Panc1 (cell line): ENCODE results near the gene EIF4EBP2. TPM values are rescaled to one million over a fixed set of nuclear protein-coding genes. Genes with fewer than 3 reads are reported as not detected.

ENCODE experiments used
- ATAC-seq: fragments of 200-7000 bp; cut with Tn5 transposase; 2 replicates; pipeline ENCODE4 v1.9.1; 2020; ENCODE audit warnings: mild to moderate bottlenecking, moderate library complexity
- BruUV-seq: library from RNA; stranded (reverse); fragments of 400-500 nt; replicated peaks from 2 replicates; lab custom pipeline; 2021; lab: Mats Ljungman, UMichigan
- CTCF ChIA-PET: fragments of 300-600 bp; sonication (Branson Sonifier 250); formaldehyde crosslinking; loops from one replicate; lab custom pipeline; 2022; ENCODE audit warnings: antibody characterized with exemption; lab: Charles Lee
- POLR2A ChIA-PET: fragments of 300-600 bp; sonication (Branson Sonifier 250); formaldehyde crosslinking; loops from one replicate; lab custom pipeline; 2022; ENCODE audit warnings: antibody characterized with exemption; lab: Charles Lee
- DNase-seq: peaks from one replicate; pipeline ENCODE4 v3.0.0-alpha.2; 2010; ENCODE audit warnings: low read depth, low spot score
- H3K27ac ChIP-seq: 2 replicates; pipeline ENCODE4 v1.5.1; 2011; ENCODE audit warnings: mild to moderate bottlenecking, low read length, inconsistent platforms
- H3K27me3 ChIP-seq: fragments of 200-500 bp; sonication (Bioruptor generic); 2 replicates; pipeline ENCODE4 v1.6.0; 2014; ENCODE audit warnings: low read length, inconsistent platforms; ENCODE audit not compliant: control insufficient read depth, insufficient read depth
- H3K36me3 ChIP-seq: fragments of 200-500 bp; sonication (Bioruptor generic); 2 replicates; pipeline ENCODE4 v1.5.1; 2014; ENCODE audit warnings: inconsistent platforms, mild to moderate bottlenecking, low read length, moderate library complexity; ENCODE audit not compliant: control insufficient read depth, insufficient read depth
- H3K4me1 ChIP-seq: 2 replicates; pipeline ENCODE4 v1.5.1; 2011; ENCODE audit warnings: inconsistent platforms, mild to moderate bottlenecking, low read length, moderate library complexity; ENCODE audit not compliant: control insufficient read depth, insufficient read depth
- H3K4me3 ChIP-seq, 2 experiments: 2 replicates each; pipeline ENCODE4 v1.5.1; 2011 to 2012; ENCODE audit warnings: low read depth in 2 of 2, low read length in 2 of 2, mild to moderate bottlenecking in 2 of 2, inconsistent platforms in 1 of 2, moderate library complexity in 1 of 2
- H3K9me3 ChIP-seq: fragments of 200-500 bp; sonication (Bioruptor generic); 2 replicates; pipeline ENCODE4 v1.5.1; 2014; ENCODE audit warnings: low read depth, mild to moderate bottlenecking, inconsistent platforms, low read length, moderate library complexity; ENCODE audit not compliant: control insufficient read depth, insufficient read depth
- POLR2AphosphoS5 ChIP-seq: IDR thresholded peaks from 2 replicates; pipeline ENCODE4 v1.6.1; 2012; ENCODE audit warnings: mild to moderate bottlenecking, low read depth, low read length, moderate library complexity
- SIN3A ChIP-seq: IDR thresholded peaks from 2 replicates; pipeline ENCODE4 v1.6.1; 2012; ENCODE audit warnings: low read depth, mild to moderate bottlenecking, low read length, moderate library complexity, borderline replicate concordance; ENCODE audit not compliant: insufficient read depth
- TCF7L2 ChIP-seq: IDR thresholded peaks from 2 replicates; pipeline ENCODE4 v1.6.1; 2011; ENCODE audit warnings: mild to moderate bottlenecking, low read depth, low read length, inconsistent platforms
- in situ Hi-C: cut with HindIII; loops from 2 replicates; pipeline ENCODE4 v1.10.0; 2016; ENCODE audit warnings: low sequenced_read_pairs, low pct_unique_long_range_greater_than_20kb
- intact Hi-C: fragments of 100-400 bp; cut with micrococcal nuclease; formaldehyde crosslinking; loops from one replicate; pipeline ENCODE4 v1.10.0; 2022; ENCODE audit not compliant: unreplicated experiment
- total RNA-seq: library from RNA; stranded (reverse); gene quantifications from one replicate; pipeline ENCODE4 v1.2.1, GENCODE V29; 2021; ENCODE audit not compliant: unreplicated experiment
- TF ChIP-seq, protein P1 (sequence below): fragments of 450-650 bp; IDR thresholded peaks from 2 replicates; pipeline ENCODE4 v1.5.1; 2017; ENCODE audit warnings: mild to moderate bottlenecking
- TF ChIP-seq, protein P2 (sequence below), 2 experiments: IDR thresholded peaks; 2 replicates each; pipeline ENCODE4 v1.6.1; 2011 to 2012; ENCODE audit warnings: low read depth in 2 of 2, control low read depth in 1 of 2, low read length in 1 of 2, mild to moderate bottlenecking in 1 of 2, moderate library complexity in 1 of 2; ENCODE audit not compliant: insufficient read depth in 1 of 2

The EIF4EBP2 gene
- total RNA-seq, 1 experiment from 2014 or later = 48.2 TPM

DNA sequence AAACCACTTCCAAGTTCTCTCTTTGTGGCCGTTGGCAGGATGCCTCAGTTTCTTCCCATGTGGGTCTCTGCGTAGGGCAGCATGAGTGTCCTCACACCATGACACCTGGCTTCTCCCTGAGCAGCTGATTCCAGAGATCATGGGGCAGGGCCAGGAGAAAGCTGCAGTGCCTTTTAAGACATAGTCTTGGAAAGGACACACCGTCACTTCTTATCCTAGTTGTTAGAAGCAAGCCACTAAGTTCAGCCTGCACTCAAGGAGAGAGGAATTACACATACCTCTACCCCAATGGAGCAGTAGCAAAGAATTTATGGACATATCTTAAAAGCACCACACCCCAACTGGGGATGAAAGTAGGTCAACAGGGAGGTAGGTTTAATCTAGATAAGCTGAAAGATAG lies 21.2 kb downstream of the EIF4EBP2 start:
- Histone ChIP-seq H3K9me3 (no peaks in the 10 kb centered on the region), H3K4me3 (no peak overlapping the region), H3K36me3 (peaks cover 35% of the 10 kb centered on the region), H3K4me1 (no peaks in the 10 kb centered on the region), H3K27ac (no peak overlapping the region), H3K27me3 (no peaks in the 10 kb centered on the region)
- intact Hi-C loops = no loop called here
- ATAC-seq (no peak), DNase-seq (no peak)
- in situ Hi-C loops = no loop called here
- ChIA-PET POLR2A (no interaction called here), CTCF (no interaction called here)
- no peak for TF ChIP-seq POLR2AphosphoS5
- TF ChIP-seq, protein P1, sequence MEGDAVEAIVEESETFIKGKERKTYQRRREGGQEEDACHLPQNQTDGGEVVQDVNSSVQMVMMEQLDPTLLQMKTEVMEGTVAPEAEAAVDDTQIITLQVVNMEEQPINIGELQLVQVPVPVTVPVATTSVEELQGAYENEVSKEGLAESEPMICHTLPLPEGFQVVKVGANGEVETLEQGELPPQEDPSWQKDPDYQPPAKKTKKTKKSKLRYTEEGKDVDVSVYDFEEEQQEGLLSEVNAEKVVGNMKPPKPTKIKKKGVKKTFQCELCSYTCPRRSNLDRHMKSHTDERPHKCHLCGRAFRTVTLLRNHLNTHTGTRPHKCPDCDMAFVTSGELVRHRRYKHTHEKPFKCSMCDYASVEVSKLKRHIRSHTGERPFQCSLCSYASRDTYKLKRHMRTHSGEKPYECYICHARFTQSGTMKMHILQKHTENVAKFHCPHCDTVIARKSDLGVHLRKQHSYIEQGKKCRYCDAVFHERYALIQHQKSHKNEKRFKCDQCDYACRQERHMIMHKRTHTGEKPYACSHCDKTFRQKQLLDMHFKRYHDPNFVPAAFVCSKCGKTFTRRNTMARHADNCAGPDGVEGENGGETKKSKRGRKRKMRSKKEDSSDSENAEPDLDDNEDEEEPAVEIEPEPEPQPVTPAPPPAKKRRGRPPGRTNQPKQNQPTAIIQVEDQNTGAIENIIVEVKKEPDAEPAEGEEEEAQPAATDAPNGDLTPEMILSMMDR = no peak
- TF ChIP-seq, protein P2, sequence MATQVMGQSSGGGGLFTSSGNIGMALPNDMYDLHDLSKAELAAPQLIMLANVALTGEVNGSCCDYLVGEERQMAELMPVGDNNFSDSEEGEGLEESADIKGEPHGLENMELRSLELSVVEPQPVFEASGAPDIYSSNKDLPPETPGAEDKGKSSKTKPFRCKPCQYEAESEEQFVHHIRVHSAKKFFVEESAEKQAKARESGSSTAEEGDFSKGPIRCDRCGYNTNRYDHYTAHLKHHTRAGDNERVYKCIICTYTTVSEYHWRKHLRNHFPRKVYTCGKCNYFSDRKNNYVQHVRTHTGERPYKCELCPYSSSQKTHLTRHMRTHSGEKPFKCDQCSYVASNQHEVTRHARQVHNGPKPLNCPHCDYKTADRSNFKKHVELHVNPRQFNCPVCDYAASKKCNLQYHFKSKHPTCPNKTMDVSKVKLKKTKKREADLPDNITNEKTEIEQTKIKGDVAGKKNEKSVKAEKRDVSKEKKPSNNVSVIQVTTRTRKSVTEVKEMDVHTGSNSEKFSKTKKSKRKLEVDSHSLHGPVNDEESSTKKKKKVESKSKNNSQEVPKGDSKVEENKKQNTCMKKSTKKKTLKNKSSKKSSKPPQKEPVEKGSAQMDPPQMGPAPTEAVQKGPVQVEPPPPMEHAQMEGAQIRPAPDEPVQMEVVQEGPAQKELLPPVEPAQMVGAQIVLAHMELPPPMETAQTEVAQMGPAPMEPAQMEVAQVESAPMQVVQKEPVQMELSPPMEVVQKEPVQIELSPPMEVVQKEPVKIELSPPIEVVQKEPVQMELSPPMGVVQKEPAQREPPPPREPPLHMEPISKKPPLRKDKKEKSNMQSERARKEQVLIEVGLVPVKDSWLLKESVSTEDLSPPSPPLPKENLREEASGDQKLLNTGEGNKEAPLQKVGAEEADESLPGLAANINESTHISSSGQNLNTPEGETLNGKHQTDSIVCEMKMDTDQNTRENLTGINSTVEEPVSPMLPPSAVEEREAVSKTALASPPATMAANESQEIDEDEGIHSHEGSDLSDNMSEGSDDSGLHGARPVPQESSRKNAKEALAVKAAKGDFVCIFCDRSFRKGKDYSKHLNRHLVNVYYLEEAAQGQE (IDR thresholded peaks at IDR 0.05; ENCODE audit: insufficient read depth in 1 of 2, low read depth in 2 of 2, low read length in 1 of 2) = no peak
- no peak for TF ChIP-seq SIN3A
- TF ChIP-seq TCF7L2 = no peak
- no TSS peak for BruUV-seq

- in situ Hi-C loops (no loop called here), intact Hi-C loops (no loop called here)
- no peak for ATAC-seq
- POLR2A ChIA-PET = no interaction called here
- CTCF ChIA-PET = no interaction called here
- Histone ChIP-seq H3K27me3 (no peaks in the 10 kb centered on the region), H3K36me3 (peaks cover 29% of the 10 kb centered on the region), H3K9me3 (no peaks in the 10 kb centered on the region), H3K4me3 (no peak overlapping the region), H3K27ac (no peak overlapping the region), H3K4me1 (no peaks in the 10 kb centered on the region)
- TF ChIP-seq, protein P2 (IDR thresholded peaks at IDR 0.05; ENCODE audit: insufficient read depth in 1 of 2, low read depth in 2 of 2, low read length in 1 of 2) = no peak
- TF ChIP-seq TCF7L2 (no peak), POLR2AphosphoS5 (no peak)
- BruUV-seq = no TSS peak
- no peak for DNase-seq
These were observed 22.9 kb downstream of the EIF4EBP2 start for GRCh38 chr10:70426823-70427222.
